Measurements from ENCODE around the gene RHEB. TPM values are rescaled to one million over a fixed set of nuclear protein-coding genes. Genes with fewer than 3 reads are reported as not detected.

Gene RHEB
- total RNA-seq, 1 donor from 2014 or later = 88.5 TPM

- peaks cover 73% of the 10 kb centered on the region for H3K36me3 Mint-ChIP-seq
- H3K4me3 Mint-ChIP-seq = no peak overlapping the region
- no peak for TF ChIP-seq CTCF (IDR thresholded peaks at IDR 0.05; ENCODE audit: unreplicated experiment)
- no peaks in the 10 kb centered on the region for H3K27me3 Mint-ChIP-seq (ENCODE audit: low read depth)
- H3K27ac Mint-ChIP-seq = no peak overlapping the region
- peaks cover 3% of the 10 kb centered on the region for H3K4me1 Mint-ChIP-seq
- H3K9me3 Mint-ChIP-seq = peaks cover 7% of the 10 kb centered on the region
- no peak for DNase-seq (ENCODE audit: low spot score in 2 of 2, unreplicated experiment in 2 of 2)
These were observed 51.3 kb downstream of the RHEB start for GRCh38 chr7:151468217-151469018.

- Mint-ChIP-seq H3K36me3 (peaks cover 68% of the 10 kb centered on the region), H3K4me1 (peaks cover 11% of the 10 kb centered on the region), H3K27ac (peak overlapping the region; percentile 40), H3K9me3 (peaks cover 20% of the 10 kb centered on the region), H3K27me3 (ENCODE audit: low read depth) (no peaks in the 10 kb centered on the region), H3K4me3 (no peak overlapping the region)
- TF ChIP-seq CTCF (IDR thresholded peaks at IDR 0.05; ENCODE audit: unreplicated experiment) = no peak
- DNase-seq (ENCODE audit: low spot score in 2 of 2, unreplicated experiment in 2 of 2) = no peak
These were observed 54.5 kb downstream of the RHEB start for GRCh38 chr7:151465169-151465568.

- TF ChIP-seq CTCF (IDR thresholded peaks at IDR 0.05; ENCODE audit: unreplicated experiment) = no peak
- H3K27me3 Mint-ChIP-seq (ENCODE audit: low read depth) = no peaks in the 10 kb centered on the region
- no peak overlapping the region for H3K27ac Mint-ChIP-seq
- no peak overlapping the region for H3K4me3 Mint-ChIP-seq
- no peak for DNase-seq (ENCODE audit: low spot score in 2 of 2, unreplicated experiment in 2 of 2)
- peaks cover 23% of the 10 kb centered on the region for H3K4me1 Mint-ChIP-seq
- peaks cover 26% of the 10 kb centered on the region for H3K9me3 Mint-ChIP-seq
- H3K36me3 Mint-ChIP-seq = peaks cover 43% of the 10 kb centered on the region
These were observed 57.4 kb downstream of the RHEB start for GRCh38 chr7:151462306-151462779.

GRCh38 chr7:151461942-151462230 is 57.8 kb downstream of the RHEB start:
- Mint-ChIP-seq H3K27ac (no peak overlapping the region), H3K9me3 (peaks cover 26% of the 10 kb centered on the region), H3K4me1 (peaks cover 23% of the 10 kb centered on the region), H3K27me3 (ENCODE audit: low read depth) (no peaks in the 10 kb centered on the region), H3K36me3 (peaks cover 38% of the 10 kb centered on the region), H3K4me3 (no peak overlapping the region)
- no peak for TF ChIP-seq CTCF (IDR thresholded peaks at IDR 0.05; ENCODE audit: unreplicated experiment)
- no peak for DNase-seq (ENCODE audit: low spot score in 2 of 2, unreplicated experiment in 2 of 2)

GRCh38 chr7:151461096-151461941 is 58.4 kb downstream of the RHEB start:
- Mint-ChIP-seq H3K9me3 (peaks cover 26% of the 10 kb centered on the region), H3K4me1 (peaks cover 23% of the 10 kb centered on the region), H3K27me3 (ENCODE audit: low read depth) (no peaks in the 10 kb centered on the region), H3K4me3 (no peak overlapping the region), H3K27ac (peak overlapping the region; percentile 95), H3K36me3 (peaks cover 38% of the 10 kb centered on the region)
- no peak for DNase-seq (ENCODE audit: low spot score in 2 of 2, unreplicated experiment in 2 of 2)
- TF ChIP-seq CTCF (IDR thresholded peaks at IDR 0.05; ENCODE audit: unreplicated experiment) = no peak

Data from mesothelial cell of epicardium (in vitro differentiated cells).